SJCRH30 (cell line): ENCODE data around the gene OR5B21. TPM values are rescaled to one million over a fixed set of nuclear protein-coding genes. Genes with fewer than 3 reads are reported as not detected.

Source experiments
- DNase-seq, 2 experiments: peaks; one replicate each; pipeline ENCODE4 v3.0.0-alpha.2; 2015 to 2020
- H3K27ac ChIP-seq: fragments of 250-450 bp; sonication (Bioruptor Pico); 2 replicates; pipeline ENCODE4 v1.5.1; 2020; ENCODE audit warnings: mild to moderate bottlenecking, moderate library complexity
- H3K27me3 ChIP-seq: fragments of 250-450 bp; sonication (Bioruptor Pico); 2 replicates; pipeline ENCODE4 v1.5.1; 2020; ENCODE audit warnings: mild to moderate bottlenecking, moderate library complexity
- H3K36me3 ChIP-seq: fragments of 250-450 bp; sonication (Bioruptor Pico); 2 replicates; pipeline ENCODE4 v1.5.1; 2020; ENCODE audit warnings: mild to moderate bottlenecking, moderate library complexity
- H3K4me1 ChIP-seq: fragments of 250-450 bp; sonication (Bioruptor Pico); 2 replicates; pipeline ENCODE4 v1.5.1; 2020; ENCODE audit warnings: mild to moderate bottlenecking, moderate library complexity
- H3K4me3 ChIP-seq: fragments of 250-450 bp; sonication (Bioruptor Pico); 2 replicates; pipeline ENCODE4 v1.5.1; 2020; ENCODE audit warnings: mild to moderate bottlenecking, moderate library complexity
- H3K9me3 ChIP-seq: fragments of 250-450 bp; sonication (Bioruptor Pico); replicated peaks from 2 replicates; pipeline ENCODE4 v1.5.1; 2020; ENCODE audit warnings: mild to moderate bottlenecking, moderate library complexity
- total RNA-seq: library from RNA; depleted of rRNA; stranded (reverse); fragments of >200 nt; shearing (Covaris generic); gene quantifications from 2 replicates; pipeline ENCODE4 v1.2.3, GENCODE V29; 2014

OR5B21 gene
- total RNA-seq, 1 experiment from 2014 or later = not detected

DNA sequence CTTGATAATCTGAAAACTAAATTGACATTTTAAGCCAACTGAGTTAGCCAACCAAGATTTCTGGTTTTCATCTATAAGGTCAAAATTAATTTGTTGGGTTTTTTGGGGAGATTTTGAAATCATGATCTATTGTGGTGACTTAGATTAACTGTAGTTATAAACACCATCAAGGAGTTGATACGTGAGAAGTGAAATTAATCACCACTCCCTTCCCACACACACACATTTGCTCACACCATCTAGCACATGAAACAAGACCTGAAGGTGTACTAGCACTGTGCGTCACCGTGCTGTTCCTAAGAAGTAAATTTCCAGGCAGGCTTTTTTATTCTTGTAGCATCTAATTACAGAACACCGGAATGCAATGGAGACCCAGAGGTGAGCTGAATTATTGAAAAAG, 2.1 kb downstream of the OR5B21 start:
- H3K4me1 ChIP-seq = no peaks in the 10 kb centered on the region
- no peaks in the 10 kb centered on the region for H3K9me3 ChIP-seq
- no peak overlapping the region for H3K27ac ChIP-seq
- H3K4me3 ChIP-seq = no peak overlapping the region
- H3K36me3 ChIP-seq = no peaks in the 10 kb centered on the region
- no peaks in the 10 kb centered on the region for H3K27me3 ChIP-seq
- DNase-seq = no peak

- H3K27ac ChIP-seq = no peak overlapping the region
- no peaks in the 10 kb centered on the region for H3K27me3 ChIP-seq
- no peak overlapping the region for H3K4me3 ChIP-seq
- H3K9me3 ChIP-seq = no peaks in the 10 kb centered on the region
- H3K4me1 ChIP-seq = no peaks in the 10 kb centered on the region
- H3K36me3 ChIP-seq = no peaks in the 10 kb centered on the region
- DNase-seq = no peak
Measured at GRCh38 chr11:58504232-58504631, 3.7 kb downstream of the OR5B21 start.

- H3K4me3 ChIP-seq = no peak overlapping the region
- no peaks in the 10 kb centered on the region for H3K36me3 ChIP-seq
- H3K4me1 ChIP-seq = no peaks in the 10 kb centered on the region
- no peak overlapping the region for H3K27ac ChIP-seq
- DNase-seq = no peak
- H3K9me3 ChIP-seq = no peaks in the 10 kb centered on the region
- no peaks in the 10 kb centered on the region for H3K27me3 ChIP-seq
Measured at GRCh38 chr11:58503361-58503856, 4.5 kb downstream of the OR5B21 start.

GRCh38 chr11:58502004-58502403, 5.9 kb downstream of the OR5B21 start:
- Histone ChIP-seq H3K36me3 (no peaks in the 10 kb centered on the region), H3K27me3 (no peaks in the 10 kb centered on the region), H3K9me3 (no peaks in the 10 kb centered on the region), H3K4me1 (no peaks in the 10 kb centered on the region), H3K4me3 (no peak overlapping the region), H3K27ac (no peak overlapping the region)
- no peak for DNase-seq

GRCh38 chr11:58498464-58498863, 9.4 kb downstream of the OR5B21 start:
- no peaks in the 10 kb centered on the region for H3K9me3 ChIP-seq
- H3K36me3 ChIP-seq = no peaks in the 10 kb centered on the region
- H3K4me1 ChIP-seq = no peaks in the 10 kb centered on the region
- no peak overlapping the region for H3K4me3 ChIP-seq
- H3K27me3 ChIP-seq = no peaks in the 10 kb centered on the region
- H3K27ac ChIP-seq = no peak overlapping the region
- peak in 1 of 2 experiments; percentile 4 for DNase-seq

DNA sequence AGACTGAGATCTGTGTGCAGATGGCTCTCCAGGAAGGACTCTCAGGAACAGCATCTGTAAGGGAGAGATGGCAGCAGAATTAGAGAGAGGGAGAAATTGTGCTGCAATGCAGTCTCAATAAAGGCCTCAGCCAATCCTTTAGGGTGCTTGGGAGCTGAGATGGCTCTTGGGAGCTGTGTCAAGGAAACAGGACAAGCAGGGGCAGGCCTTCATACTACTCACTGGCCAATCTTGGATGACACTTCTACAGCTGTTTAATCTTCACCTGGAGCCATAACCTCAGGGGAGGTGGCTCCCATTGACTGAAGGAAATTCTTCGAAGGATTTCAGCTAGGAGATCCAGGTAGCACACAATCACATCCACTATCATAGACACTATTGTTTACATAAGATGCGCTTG, 10.0 kb downstream of the OR5B21 start:
- Histone ChIP-seq H3K36me3 (no peaks in the 10 kb centered on the region), H3K27me3 (no peaks in the 10 kb centered on the region), H3K27ac (no peak overlapping the region), H3K4me1 (no peaks in the 10 kb centered on the region), H3K4me3 (no peak overlapping the region), H3K9me3 (no peaks in the 10 kb centered on the region)
- DNase-seq = no peak

DNA sequence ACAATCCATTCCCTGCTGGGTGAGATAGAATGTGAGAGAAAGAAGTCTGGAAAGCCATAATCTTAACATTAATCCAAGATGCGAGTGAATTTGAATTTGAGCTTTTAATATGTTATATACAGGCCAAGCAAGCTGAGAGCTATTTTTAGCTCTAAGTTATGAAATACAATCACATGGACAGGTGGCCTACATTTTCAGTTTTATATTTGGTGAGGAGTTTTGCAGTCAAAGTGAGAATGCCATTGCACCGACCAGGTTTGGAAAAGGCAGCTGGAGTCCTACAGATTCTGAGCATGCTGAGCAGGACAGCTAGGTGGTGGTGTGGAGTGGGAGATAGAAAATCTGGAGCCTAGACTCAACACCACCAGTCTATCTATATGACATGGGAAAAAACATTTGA, 12.0 kb downstream of the OR5B21 start:
- H3K4me1 ChIP-seq = no peaks in the 10 kb centered on the region
- no peaks in the 10 kb centered on the region for H3K27me3 ChIP-seq
- no peak overlapping the region for H3K4me3 ChIP-seq
- no peaks in the 10 kb centered on the region for H3K36me3 ChIP-seq
- DNase-seq = peak in 1 of 2 experiments; percentile 7
- H3K27ac ChIP-seq = no peak overlapping the region
- H3K9me3 ChIP-seq = no peaks in the 10 kb centered on the region

DNA sequence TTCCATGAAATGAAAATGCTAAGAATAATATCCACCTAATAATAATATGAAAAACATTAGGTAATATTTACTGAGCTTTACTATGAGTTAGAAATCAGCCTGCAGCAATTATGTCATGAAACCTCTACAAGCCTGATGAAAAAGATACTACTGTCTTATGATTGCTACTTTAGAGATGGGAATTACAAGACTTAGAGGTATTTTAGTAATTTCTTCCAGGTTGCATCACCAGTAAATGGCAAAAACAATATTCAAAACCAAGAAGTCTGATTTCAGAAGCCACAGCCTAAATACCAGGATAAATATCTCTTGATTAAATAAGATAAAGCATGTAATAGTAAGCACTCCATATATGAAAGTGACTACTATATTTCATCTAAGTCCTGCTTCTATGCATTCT, 13.8 kb downstream of the OR5B21 start:
- no peak for DNase-seq
- H3K27ac ChIP-seq = no peak overlapping the region
- no peaks in the 10 kb centered on the region for H3K9me3 ChIP-seq
- H3K27me3 ChIP-seq = no peaks in the 10 kb centered on the region
- no peaks in the 10 kb centered on the region for H3K4me1 ChIP-seq
- H3K4me3 ChIP-seq = no peak overlapping the region
- H3K36me3 ChIP-seq = no peaks in the 10 kb centered on the region

- H3K27ac ChIP-seq = no peak overlapping the region
- DNase-seq = no peak
Measured at GRCh38 chr11:58493676-58494075, 14.2 kb downstream of the OR5B21 start.

DNA sequence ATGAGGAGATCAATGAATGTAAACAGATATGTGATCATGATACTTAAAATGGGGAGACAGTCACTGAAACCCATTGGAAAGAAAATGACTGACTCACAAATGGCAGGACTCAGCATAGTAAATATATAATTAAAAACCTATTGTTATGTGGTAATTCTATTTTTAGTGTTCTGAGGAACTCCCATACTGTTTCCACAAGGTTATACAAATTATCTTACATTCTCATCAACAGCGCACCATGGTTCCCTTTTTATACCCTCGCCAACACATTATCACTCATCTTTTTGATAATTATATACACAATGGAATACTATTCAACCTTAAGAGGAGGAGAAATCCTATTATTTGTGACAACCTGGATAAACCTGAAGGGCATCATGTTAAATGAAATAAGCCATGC, 17.1 kb downstream of the OR5B21 start:
- Histone ChIP-seq H3K27me3 (no peaks in the 10 kb centered on the region), H3K27ac (no peak overlapping the region), H3K9me3 (no peaks in the 10 kb centered on the region), H3K36me3 (no peaks in the 10 kb centered on the region), H3K4me3 (no peak overlapping the region), H3K4me1 (no peaks in the 10 kb centered on the region)
- DNase-seq = no peak

More at GRCh38 chr11:58493676-58494075, 14.2 kb downstream of the OR5B21 start:
- H3K9me3 ChIP-seq = no peaks in the 10 kb centered on the region
- H3K4me3 ChIP-seq = no peak overlapping the region
- no peaks in the 10 kb centered on the region for H3K4me1 ChIP-seq
- no peaks in the 10 kb centered on the region for H3K36me3 ChIP-seq
- no peaks in the 10 kb centered on the region for H3K27me3 ChIP-seq

- DNase-seq = no peak
- no peaks in the 10 kb centered on the region for H3K36me3 ChIP-seq
Measured at GRCh38 chr11:58487170-58487569, 20.7 kb downstream of the OR5B21 start.

GRCh38 chr11:58485961-58486360, 21.9 kb downstream of the OR5B21 start:
- DNase-seq = no peak
- no peaks in the 10 kb centered on the region for H3K9me3 ChIP-seq
- H3K27ac ChIP-seq = no peak overlapping the region
- H3K36me3 ChIP-seq = no peaks in the 10 kb centered on the region
- no peaks in the 10 kb centered on the region for H3K27me3 ChIP-seq
- H3K4me1 ChIP-seq = no peaks in the 10 kb centered on the region
- no peak overlapping the region for H3K4me3 ChIP-seq

More at GRCh38 chr11:58487170-58487569, 20.7 kb downstream of the OR5B21 start:
- Histone ChIP-seq H3K27me3 (no peaks in the 10 kb centered on the region), H3K4me1 (no peaks in the 10 kb centered on the region), H3K27ac (no peak overlapping the region), H3K9me3 (no peaks in the 10 kb centered on the region), H3K4me3 (no peak overlapping the region)

DNA sequence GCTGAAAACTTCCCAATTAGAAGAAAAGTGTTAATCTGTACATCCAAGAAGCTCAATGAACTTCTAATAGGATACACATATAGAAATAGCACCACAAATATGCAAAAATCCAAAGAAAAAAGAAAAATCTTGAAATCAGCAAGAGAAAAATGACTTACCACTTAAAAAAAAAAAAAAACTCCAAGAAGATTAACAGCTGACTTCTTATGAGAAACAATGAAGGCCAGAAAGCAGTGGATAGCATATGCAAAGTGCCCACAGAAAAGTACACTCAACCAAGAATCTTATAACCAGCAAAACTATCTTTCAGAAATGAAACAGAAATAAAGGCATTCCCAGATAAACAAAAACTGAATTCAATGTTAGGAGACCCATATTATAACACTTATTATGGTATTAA, 36.0 kb downstream of the OR5B21 start:
- Histone ChIP-seq H3K4me3 (no peak overlapping the region), H3K27me3 (no peaks in the 10 kb centered on the region), H3K4me1 (no peaks in the 10 kb centered on the region), H3K27ac (no peak overlapping the region), H3K9me3 (no peaks in the 10 kb centered on the region), H3K36me3 (no peaks in the 10 kb centered on the region)
- peak in 1 of 2 experiments; percentile 6 for DNase-seq

DNA sequence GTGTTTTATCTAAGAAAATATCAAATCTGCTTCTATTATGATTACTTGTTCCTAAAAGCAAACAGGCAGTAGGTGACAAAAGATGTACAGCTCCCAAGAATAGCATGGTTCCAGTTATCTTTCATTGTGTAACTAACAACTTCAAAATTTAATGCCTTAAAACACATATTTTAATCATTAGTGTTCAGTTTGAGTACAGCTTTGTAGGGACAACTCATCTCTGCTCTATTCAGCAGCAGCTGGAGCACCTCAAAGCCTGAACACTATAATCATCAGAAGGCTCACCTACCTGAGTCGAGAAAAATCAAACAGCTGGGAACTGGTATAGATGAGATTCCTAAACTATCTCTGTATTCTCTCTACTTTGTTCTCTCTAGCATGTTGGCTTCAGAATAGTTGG, 41.6 kb downstream of the OR5B21 start:
- Histone ChIP-seq H3K36me3 (no peaks in the 10 kb centered on the region), H3K4me3 (no peak overlapping the region), H3K27me3 (no peaks in the 10 kb centered on the region), H3K9me3 (no peaks in the 10 kb centered on the region), H3K4me1 (no peaks in the 10 kb centered on the region), H3K27ac (no peak overlapping the region)
- DNase-seq = no peak

DNA sequence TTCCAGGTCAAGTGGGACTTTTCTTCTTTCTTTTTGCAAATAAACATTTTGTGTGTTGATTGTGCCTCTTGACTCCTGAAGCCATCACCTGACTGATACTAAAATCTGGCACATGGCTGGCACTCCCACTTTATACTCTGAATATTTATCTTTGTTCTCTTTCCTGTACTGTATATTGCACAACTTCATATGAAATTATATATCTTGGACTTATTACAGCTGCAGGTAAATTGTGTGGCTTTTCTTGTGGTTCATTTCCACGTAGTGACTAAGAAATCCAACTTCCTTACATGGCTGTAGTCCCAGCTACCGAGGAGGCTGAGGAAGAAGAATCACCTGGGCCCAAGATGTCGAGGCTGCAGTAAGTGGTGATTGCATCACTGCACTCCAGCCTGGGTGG, 42.2 kb downstream of the OR5B21 start:
- H3K27ac ChIP-seq = no peak overlapping the region
- no peak for DNase-seq
- H3K4me1 ChIP-seq = no peaks in the 10 kb centered on the region
- no peaks in the 10 kb centered on the region for H3K9me3 ChIP-seq
- H3K4me3 ChIP-seq = no peak overlapping the region
- H3K36me3 ChIP-seq = no peaks in the 10 kb centered on the region
- H3K27me3 ChIP-seq = no peaks in the 10 kb centered on the region
